H1 (cell line): ENCODE results near the gene CAPG. TPM values are rescaled to one million over a fixed set of nuclear protein-coding genes. Genes with fewer than 3 reads are reported as not detected.

Experiments used
- CHD1 ChIP-seq: IDR thresholded peaks from 2 replicates; pipeline ENCODE4 v1.6.1; 2012; ENCODE audit warnings: low read depth, low read length, improper control_type of control experiment
- NANOG ChIP-seq: IDR thresholded peaks from 2 replicates; pipeline ENCODE4 v1.6.1; 2011; ENCODE audit warnings: low read length, low read depth, mild to moderate bottlenecking, inconsistent platforms; ENCODE audit not compliant: insufficient read depth, poor library complexity, severe bottlenecking
- SUZ12 ChIP-seq: fragments of 200-600 bp; sonication (generic); IDR thresholded peaks from 2 replicates; pipeline ENCODE4 v1.6.1; 2012; ENCODE audit warnings: mild to moderate bottlenecking, inconsistent platforms, low read length, moderate library complexity, mixed read lengths
- TEAD4 ChIP-seq: IDR thresholded peaks from 2 replicates; pipeline ENCODE4 v1.6.1; 2012; ENCODE audit warnings: low read depth, low read length, inconsistent platforms, mixed read lengths
- polyA plus RNA-seq, 7 experiments: library from polyadenylated mRNA; depleted of rRNA in 3 of 7; stranded (reverse) in 5 of 7; unstranded in 2 of 7; fragments of >200 nt in 5 of 7; fragments of 200-250 nt in 2 of 7; gene quantifications; 1 replicate in 5 of 7; 2 replicates in 1 of 7; 4 replicates in 1 of 7; pipeline versions ENCODE4 v1.2.1 to v1.2.3, GENCODE V29; 2011 to 2013; ENCODE audit warnings: missing spikeins in 2 of 7, mixed read lengths in 2 of 7
- total RNA-seq: library from RNA; stranded (reverse); fragmentation: NEBNext Ultra II Directional; extraction: Animal tissue kit (Norgen Biotek cat#: 25700); gene quantifications from 2 replicates; pipeline ENCODE4 v1.2.1, GENCODE V29; 2021

Gene CAPG
- total and polyA plus RNA-seq, 2 of the 8 experiments (the other 6 are each of a cell fraction or from before 2014, with no cell fraction given), result 80.5 to 89.0 TPM

GRCh38 chr2:85400541-85401463 is 9.4 kb downstream of the CAPG start (continued):
- TF ChIP-seq SUZ12, result no peak
- TF ChIP-seq TEAD4, result no peak
- no peak for TF ChIP-seq CHD1
- TF ChIP-seq NANOG, result no peak
- TF ChIP-seq, all 59 proteins: peak for 0
